Gastroesophageal sphincter (tissue), 4 donors: ENCODE measurements around the gene ARHGEF33. TPM values are rescaled to one million over a fixed set of nuclear protein-coding genes. Genes with fewer than 3 reads are reported as not detected.

Source experiments
- ATAC-seq: fragments of 150-250 bp; one replicate; pipeline ENCODE4 v1.9.1; 2016; ENCODE audit warnings: mild to moderate bottlenecking, moderate library complexity
- H3K27ac ChIP-seq, 4 donors: fragments of 200-600 bp; sonication (generic) in 3 of 4; 1 replicate in 3 of 4; 2 replicates in 1 of 4; pipeline ENCODE4 v1.5.1; 2016 to 2019
- H3K27me3 ChIP-seq: fragments of 200-600 bp; sonication (generic); one replicate; pipeline ENCODE4 v1.5.1; 2019
- H3K36me3 ChIP-seq, 2 donors: fragments of 200-600 bp; sonication (generic); one replicate each; pipeline ENCODE4 v1.5.1; 2019; ENCODE audit warnings: control low read depth in 1 of 2
- H3K4me1 ChIP-seq, 3 donors: fragments of 200-600 bp; sonication (generic); 1 replicate in 2 of 3; 2 replicates in 1 of 3; pipeline ENCODE4 v1.5.1; 2016 to 2019; ENCODE audit warnings: control low read depth in 2 of 3
- H3K4me3 ChIP-seq, 2 donors: fragments of 200-600 bp; sonication (generic); one replicate each; pipeline ENCODE4 v1.5.1; 2019; ENCODE audit warnings: mild to moderate bottlenecking in 1 of 2, moderate library complexity in 1 of 2
- H3K9me3 ChIP-seq, 3 donors: fragments of 200-600 bp; sonication (generic); one replicate each; pipeline ENCODE4 v1.5.1; 2017 to 2019; ENCODE audit warnings: control low read depth in 2 of 3
- CTCF ChIP-seq, 4 experiments: fragments of 200-600 bp in 2 of 4; fragments of 450-650 bp in 2 of 4; sonication (generic) in 1 of 4; IDR thresholded peaks; one replicate each; pipeline ENCODE4 v1.5.1; 2017 to 2019; ENCODE audit warnings: antibody characterized with exemption in 4 of 4, mild to moderate bottlenecking in 2 of 4, moderate library complexity in 2 of 4
- EP300 ChIP-seq: sonication (generic); formaldehyde crosslinking; IDR thresholded peaks from one replicate; pipeline ENCODE4 v1.6.1; 2017; ENCODE audit warnings: antibody characterized with exemption, mild to moderate bottlenecking
- POLR2A ChIP-seq, 2 donors: fragments of 450-650 bp; IDR thresholded peaks; one replicate each; pipeline ENCODE4 v1.6.1; 2017; ENCODE audit warnings: antibody characterized with exemption in 2 of 2, mild to moderate bottlenecking in 2 of 2, moderate library complexity in 1 of 2
- POLR2AphosphoS5 ChIP-seq: sonication (generic); formaldehyde crosslinking; IDR thresholded peaks from one replicate; pipeline ENCODE4 v1.6.1; 2017; ENCODE audit warnings: antibody characterized with exemption
- WGBS, 2 donors: methylation state at CpG; one replicate each; pipeline ENCODE4 v1.1.5; 2018; ENCODE audit warnings: low coverage in 1 of 2; 5-methylcytosine and 5-hydroxymethylcytosine counted together
- total RNA-seq, 4 donors: library from RNA; depleted of rRNA; stranded (reverse); fragments of >200 nt; gene quantifications; one replicate each; pipeline ENCODE4 v1.1.0, GENCODE V29; 2016

The ARHGEF33 gene
- total RNA-seq, 4 donors from 2014 or later = 0.19 to 1.2 (median 1.1) TPM

- H3K27me3 ChIP-seq = no peaks in the 10 kb centered on the region
- peak overlapping the region in 1 of 2 donors; percentile 55 for H3K4me3 ChIP-seq
- 53 to 93% methylated on average over 4 to 9 of the region's 34 CpGs for WGBS, 2 donors
- peak; percentile 27 for ATAC-seq
- H3K27ac ChIP-seq = peak overlapping the region in 1 of 4 donors; percentile 41
- H3K36me3 ChIP-seq = no peaks in the 10 kb centered on the region
- H3K4me1 ChIP-seq = peaks cover 0 to 15% (median 5%) of the 10 kb centered on the region in 3 donors
- TF ChIP-seq CTCF (IDR thresholded peaks at IDR 0.05) (no peak), EP300 (no peak), POLR2A (IDR thresholded peaks at IDR 0.05) (no peak), POLR2AphosphoS5 (no peak)
- no peaks in the 10 kb centered on the region for H3K9me3 ChIP-seq
These were observed 71.1 kb downstream of the ARHGEF33 start for GRCh38 chr2:38960609-38961320.

GRCh38 chr2:38966006-38966405 is 76.3 kb downstream of the ARHGEF33 start:
- peaks cover 0 to 8% of the 10 kb centered on the region in 2 donors for H3K36me3 ChIP-seq
- no peak overlapping the region for H3K27ac ChIP-seq
- 93 to 100% methylated on average over 2 to 3 of the region's 5 CpGs for WGBS, 2 donors
- H3K4me3 ChIP-seq = no peak overlapping the region
- H3K9me3 ChIP-seq = no peaks in the 10 kb centered on the region
- H3K4me1 ChIP-seq = peaks cover 0 to 4% (median 0%) of the 10 kb centered on the region in 3 donors
- H3K27me3 ChIP-seq = no peaks in the 10 kb centered on the region
- TF ChIP-seq POLR2A (IDR thresholded peaks at IDR 0.05) (no peak), EP300 (no peak), POLR2AphosphoS5 (no peak), CTCF (IDR thresholded peaks at IDR 0.05) (no peak)
- ATAC-seq = no peak

- TF ChIP-seq EP300 (no peak), POLR2A (IDR thresholded peaks at IDR 0.05) (no peak), CTCF (IDR thresholded peaks at IDR 0.05) (no peak)
- Histone ChIP-seq H3K27ac (no peak overlapping the region), H3K4me1 (peaks cover 0 to 4% (median 0%) of the 10 kb centered on the region in 3 donors), H3K27me3 (no peaks in the 10 kb centered on the region), H3K36me3 (peaks cover 0 to 8% of the 10 kb centered on the region in 2 donors), H3K4me3 (no peak overlapping the region), H3K9me3 (no peaks in the 10 kb centered on the region)
- no peak for ATAC-seq
- 86 to 100% methylated on average over 1 of the region's 1 CpG for WGBS, 2 donors
These were observed 77.0 kb downstream of the ARHGEF33 start for GRCh38 chr2:38966678-38967077.

GRCh38 chr2:38968021-38968420 is 78.3 kb downstream of the ARHGEF33 start:
- Histone ChIP-seq H3K36me3 (peaks cover 0 to 8% of the 10 kb centered on the region in 2 donors), H3K27ac (no peak overlapping the region), H3K4me3 (no peak overlapping the region), H3K9me3 (no peaks in the 10 kb centered on the region), H3K27me3 (no peaks in the 10 kb centered on the region), H3K4me1 (peaks cover 0 to 4% (median 0%) of the 10 kb centered on the region in 3 donors)
- TF ChIP-seq CTCF (IDR thresholded peaks at IDR 0.05) = no peak
- TF ChIP-seq EP300 = no peak
- TF ChIP-seq POLR2AphosphoS5 = no peak
- TF ChIP-seq POLR2A (IDR thresholded peaks at IDR 0.05) = no peak
- no peak for ATAC-seq
- 81% methylated on average over 2 of the region's 2 CpGs; no CpG with 5 or more reads in 1 of the 2 donors for WGBS, 2 donors

- Histone ChIP-seq H3K27me3 (no peaks in the 10 kb centered on the region), H3K27ac (no peak overlapping the region), H3K4me1 (peaks cover 0 to 20% (median 0%) of the 10 kb centered on the region in 3 donors), H3K9me3 (no peaks in the 10 kb centered on the region), H3K4me3 (no peak overlapping the region), H3K36me3 (peaks cover 0 to 8% of the 10 kb centered on the region in 2 donors)
- 84 to 87% methylated on average over 2 to 4 of the region's 4 CpGs for WGBS, 2 donors
- no peak for ATAC-seq
- no peak for TF ChIP-seq CTCF (IDR thresholded peaks at IDR 0.05)
- TF ChIP-seq POLR2A (IDR thresholded peaks at IDR 0.05) = no peak
- TF ChIP-seq POLR2AphosphoS5 = no peak
- no peak for TF ChIP-seq EP300
These were observed 81.7 kb downstream of the ARHGEF33 start for GRCh38 chr2:38971377-38971776.
